Heart right ventricle (tissue), 16 donors: ENCODE measurements around the gene SIGLEC14. TPM values are rescaled to one million over a fixed set of nuclear protein-coding genes. Genes with fewer than 3 reads are reported as not detected.
A peak's percentile ranks its signal among the peaks of the same experiment; 100 is the strongest.

Source experiments
- ATAC-seq, 8 donors: fragments of 200-7000 bp; cut with Tn5 transposase; one replicate each; pipeline ENCODE4 v1.9.1; 2020; ENCODE audit warnings: mild to moderate bottlenecking in 8 of 8, moderate library complexity in 8 of 8, moderate number of reproducible peaks in 1 of 8
- DNase-seq, 2 donors: peaks; one replicate each; pipeline ENCODE4 v3.0.0-alpha.2; 2020
- H3K27ac ChIP-seq, 10 donors: fragments of 200-600 bp; sonication (generic) in 2 of 10; one replicate each; pipeline versions ENCODE4 v1.5.0 to v1.8.0; 2020 to 2022; ENCODE audit warnings: mild to moderate bottlenecking in 3 of 10
- H3K27me3 ChIP-seq, 7 donors: fragments of 200-600 bp; one replicate each; pipeline ENCODE4 v1.8.0; 2021 to 2022; ENCODE audit warnings: mild to moderate bottlenecking in 2 of 7
- H3K36me3 ChIP-seq, 9 donors: fragments of 200-600 bp; sonication (generic) in 1 of 9; one replicate each; pipeline versions ENCODE4 v1.5.0 to v1.8.0; 2020 to 2022; ENCODE audit warnings: mild to moderate bottlenecking in 2 of 9
- H3K4me1 ChIP-seq, 9 donors: fragments of 200-600 bp; sonication (generic) in 1 of 9; one replicate each; pipeline versions ENCODE4 v1.5.0 to v1.8.0; 2020 to 2022; ENCODE audit warnings: mild to moderate bottlenecking in 4 of 9
- H3K4me3 ChIP-seq, 10 donors: fragments of 200-600 bp; sonication (generic) in 2 of 10; one replicate each; pipeline versions ENCODE4 v1.5.0 to v1.8.0; 2020 to 2022; ENCODE audit warnings: mild to moderate bottlenecking in 7 of 10, moderate library complexity in 2 of 10
- H3K9me3 ChIP-seq, 11 donors: fragments of 200-600 bp in 10 of 11; sonication (generic) in 2 of 11; one replicate each; pipeline versions ENCODE4 v1.5.0 to v1.8.0; 2013 to 2022; ENCODE audit warnings: mild to moderate bottlenecking in 2 of 11, control low read depth in 1 of 11, moderate library complexity in 1 of 11
- CTCF ChIP-seq, 9 donors: fragments of 200-600 bp; sonication (generic) in 2 of 9; IDR thresholded peaks; one replicate each; pipeline versions ENCODE4 v1.5.0 to v1.8.0; 2021 to 2022; ENCODE audit warnings: antibody characterized with exemption in 9 of 9, mild to moderate bottlenecking in 5 of 9, moderate library complexity in 1 of 9
- WGBS, 2 donors: extraction: QIAGEN DNeasy Blood & Tissue Kit; methylation state at CpG; one replicate each; pipeline ENCODE4 v1.1.7; 2013; ENCODE audit warnings: inconsistent platforms in 1 of 2; 5-methylcytosine and 5-hydroxymethylcytosine counted together
- intact Hi-C, 10 donors: fragments of 100-400 bp; cut with DNase I; formaldehyde crosslinking; loops; one replicate each; pipeline versions ENCODE4 v1.11.1 to v1.14.2; 2022
- polyA plus RNA-seq, 2 donors: library from polyadenylated mRNA; stranded (reverse); fragments of 200-250 nt; gene quantifications; one replicate each; pipeline ENCODE4 v1.2.3, GENCODE V29; 2013
- total RNA-seq, 10 donors: library from RNA; stranded (reverse); fragmentation: NEBNext Ultra II Directional in 3 of 10; extraction: Animal tissue kit (Norgen Biotek cat#: 25700) in 3 of 10; gene quantifications; one replicate each; pipeline versions ENCODE4 v1.2.1 to v1.2.4, GENCODE V29; 2021 to 2023
- donor health status: Arrhythmogenic right ventricular cardiomyopathy.
- donor health status: ischemic (EF 13 %, LVEDD 7.1; RV severe dilation, severe dysfunction).
- donor health status: healthy with polysubstance abuse.
- donor health status: DM: no; HTN: yes; CAD: no.
- donor health status: DM: no; HTN: no; CAD: no.
- donor health status: ischemic (EF 25% LVEDD 6.9; RV normal size, moderate dysfunction).
- donor health status: ischemic (EF 25% LVEDD 5.7; RV mildly dilated, moderate dysfunction).
- donor health status: healthy.
- donor health status: DM: yes; HTN: yes; CAD: no.
- donor health status: Ischemic cardiomyopathy.
- donor health status: ischemic (EF 35%, LVEDD 5.7; RV mildly dilated, moderate dysfunction).
- donor health status: nonischemic (EF 11% LVEDD 7.7; RV severe dilation, severe dysfunction).
- donor health status: DM: yes; HTN: yes; CAD: no.
- donor health status: PGD.
- donor health status: ischemic (EF 29% LVEDD 5.4; RV normal size, mild dysfunction).
- donor health status: nonischemic (EF 23%, LVEDD 6.1; RV moderate dilation, normal function).

The SIGLEC14 gene
- total and polyA plus RNA-seq, 12 donors = 0.37 to 9.6 (median 1.2) TPM; not detected in 1

GRCh38 chr19:51607077-51607476 lies 39.5 kb downstream of the SIGLEC14 start:
- intact Hi-C loops = loop anchor here in 1 of 10 donors (5.0 kb wide), 1 partner anchor 50 kb away; no protein-coding TSS in a partner anchor
- ATAC-seq (no peak), DNase-seq (no peak)
- H3K27ac ChIP-seq = no peak overlapping the region
- H3K36me3 ChIP-seq = no peaks in the 10 kb centered on the region
- 61 to 63% methylated on average over 6 of the region's 6 CpGs for WGBS, 2 donors
- no peaks in the 10 kb centered on the region for H3K9me3 ChIP-seq
- H3K27me3 ChIP-seq = peaks cover 0 to 18% (median 8%) of the 10 kb centered on the region in 7 donors
- no peak overlapping the region for H3K4me3 ChIP-seq
- H3K4me1 ChIP-seq = no peaks in the 10 kb centered on the region
- TF ChIP-seq CTCF (IDR thresholded peaks at IDR 0.05) = no peak

GRCh38 chr19:51602189-51602854 lies 44.3 kb downstream of the SIGLEC14 start:
- 84 to 87% methylated on average over 20 of the region's 20 CpGs for WGBS, 2 donors
- no peaks in the 10 kb centered on the region for H3K4me1 ChIP-seq
- ATAC-seq (peak in 1 of 8 donors; percentile 37), DNase-seq (no peak)
- intact Hi-C loops = no loop called here
- H3K36me3 ChIP-seq = no peaks in the 10 kb centered on the region
- H3K27me3 ChIP-seq = peaks cover 0 to 57% (median 39%) of the 10 kb centered on the region in 7 donors
- H3K27ac ChIP-seq = no peak overlapping the region
- no peaks in the 10 kb centered on the region for H3K9me3 ChIP-seq
- TF ChIP-seq CTCF (IDR thresholded peaks at IDR 0.05) = no peak
- H3K4me3 ChIP-seq = no peak overlapping the region

GRCh38 chr19:51600940-51601580 lies 45.6 kb downstream of the SIGLEC14 start:
- no peaks in the 10 kb centered on the region for H3K9me3 ChIP-seq
- H3K4me1 ChIP-seq = no peaks in the 10 kb centered on the region
- ATAC-seq (peak in 3 of 8 donors; percentile 16 to 58 (median 29)), DNase-seq (no peak)
- H3K36me3 ChIP-seq = no peaks in the 10 kb centered on the region
- intact Hi-C loops = no loop called here
- no peak overlapping the region for H3K4me3 ChIP-seq
- peaks cover 0 to 57% (median 39%) of the 10 kb centered on the region in 7 donors for H3K27me3 ChIP-seq
- TF ChIP-seq CTCF (IDR thresholded peaks at IDR 0.05) = no peak
- WGBS, 2 donors = 9 to 11% methylated on average over 59 of the region's 59 CpGs
- no peak overlapping the region for H3K27ac ChIP-seq

GRCh38 chr19:51599084-51599483 lies 47.5 kb downstream of the SIGLEC14 start:
- H3K36me3 ChIP-seq = no peaks in the 10 kb centered on the region
- TF ChIP-seq CTCF (IDR thresholded peaks at IDR 0.05) = no peak
- ATAC-seq (no peak), DNase-seq (no peak)
- intact Hi-C loops = loop anchor here in 4 of 10 donors (5.0 to 10.0 kb wide), 2 partner anchors 492 to 494 kb away; partner anchors contain the start of gene CTU1 (in 4 of the 4)
- no peaks in the 10 kb centered on the region for H3K9me3 ChIP-seq
- peaks cover 0 to 8% (median 5%) of the 10 kb centered on the region in 9 donors for H3K4me1 ChIP-seq
- peaks cover 0 to 51% (median 39%) of the 10 kb centered on the region in 7 donors for H3K27me3 ChIP-seq
- no peak overlapping the region for H3K27ac ChIP-seq
- no peak overlapping the region for H3K4me3 ChIP-seq
- WGBS, 2 donors = 94 to 95% methylated on average over 10 of the region's 10 CpGs
